HepG2 (cell line): Measurements from ENCODE around the gene MNX1. TPM values are rescaled to one million over a fixed set of nuclear protein-coding genes. Genes with fewer than 3 reads are reported as not detected.

Experiments used
- ATAC-seq: fragments of 200-7000 bp; cut with Tn5 transposase; 3 replicates; pipeline ENCODE4 v1.9.1; 2020; ENCODE audit warnings: mild to moderate bottlenecking, moderate library complexity
- BruUV-seq: library from RNA; stranded (reverse); fragments of 400-500 nt; replicated peaks from 2 replicates; lab custom pipeline; 2021; lab: Mats Ljungman, UMichigan
- CTCF ChIA-PET: fragments of 300-600 bp; formaldehyde crosslinking; extraction: SDS; loops from one replicate; lab custom pipeline; 2021; ENCODE audit warnings: low total read pairs, inconsistent platforms, low intra/inter-chr PET ratio; lab: Yijun Ruan, JAX
- POLR2A ChIA-PET: fragments of 350-600 bp; sonication (Branson Sonifier 250); formaldehyde crosslinking; loops from one replicate; lab custom pipeline; 2020; ENCODE audit warnings: antibody characterized with exemption, inconsistent platforms; lab: Yijun Ruan, JAX
- DNase-seq: peaks from one replicate; pipeline ENCODE4 v3.0.0-alpha.2; 2015; ENCODE audit warnings: low spot score
- FAIRE-seq: peaks from 3 replicates; lab custom pipeline; 2011; peaks lifted over from hg19 to GRCh38; lab: Jason Lieb, UNC
- H2AFZ ChIP-seq: one replicate; pipeline ENCODE4 v1.6.1; 2011; ENCODE audit warnings: low read length, inconsistent platforms
- H3K27ac ChIP-seq: fragments of 300-600 bp; 3 replicates; pipeline ENCODE4 v1.8.0; 2011; ENCODE audit warnings: mixed run types, mild to moderate bottlenecking, mixed read lengths, low read length, inconsistent platforms; ENCODE audit not compliant: insufficient read depth; ENCODE audit errors: extremely low read length
- H3K27me3 ChIP-seq, 2 experiments: fragments of 200-600 bp in 1 of 2; 2 replicates in 1 of 2; 3 replicates in 1 of 2; pipeline versions ENCODE4 v1.6.0 to v1.8.0; 2011; ENCODE audit warnings: low read length in 2 of 2, mild to moderate bottlenecking in 2 of 2, moderate library complexity in 2 of 2, inconsistent platforms in 1 of 2; ENCODE audit not compliant: insufficient read depth in 2 of 2, control insufficient read depth in 1 of 2
- H3K36me3 ChIP-seq, 2 experiments: fragments of 200-600 bp in 1 of 2; replicated peaks in 1 of 2; 2 replicates in 1 of 2; 3 replicates in 1 of 2; pipeline versions ENCODE4 v1.5.1 to v1.8.0; 2011; ENCODE audit warnings: low read length in 2 of 2, inconsistent platforms in 1 of 2; ENCODE audit not compliant: insufficient read depth in 2 of 2, control insufficient read depth in 1 of 2
- H3K4me1 ChIP-seq: 2 replicates; pipeline ENCODE4 v1.5.1; 2012; ENCODE audit warnings: low read length, inconsistent platforms; ENCODE audit not compliant: insufficient read depth
- H3K4me2 ChIP-seq: 2 replicates; pipeline ENCODE4 v1.6.0; 2011; ENCODE audit warnings: low read depth, low read length, inconsistent platforms
- H3K4me3 ChIP-seq, 3 experiments: fragments of 200-600 bp in 1 of 3; sonication (generic), shearing (Covaris generic) in 1 of 3; replicated peaks in 1 of 3; 2 replicates each; pipeline ENCODE4 v1.5.1; 2011 to 2016; ENCODE audit warnings: low read length in 3 of 3, inconsistent platforms in 2 of 3, low read depth in 2 of 3, mild to moderate bottlenecking in 2 of 3, control low read depth in 1 of 3, mixed read lengths in 1 of 3; ENCODE audit not compliant: insufficient read depth in 1 of 3
- H3K79me2 ChIP-seq: one replicate; pipeline ENCODE4 v1.6.1; 2011; ENCODE audit warnings: low read length, inconsistent platforms; ENCODE audit not compliant: insufficient read depth
- H3K9ac ChIP-seq: 2 replicates; pipeline ENCODE4 v1.6.0; 2011; ENCODE audit warnings: mild to moderate bottlenecking, low read depth, low read length, inconsistent platforms; ENCODE audit not compliant: insufficient read depth
- H3K9me3 ChIP-seq: 2 replicates; pipeline ENCODE4 v1.5.1; 2012; ENCODE audit warnings: mild to moderate bottlenecking, low read length
- H4K20me1 ChIP-seq: 2 replicates; pipeline ENCODE4 v1.6.0; 2011; ENCODE audit warnings: inconsistent platforms, mild to moderate bottlenecking, low read length, moderate library complexity; ENCODE audit not compliant: insufficient read depth
- CCAR2 ChIP-seq: fragments of 200-400 bp; formaldehyde crosslinking; optimal IDR thresholded peaks from 2 replicates; pipeline ENCODE3; 2018; ENCODE audit warnings: low read depth, mild to moderate bottlenecking, low read length, moderate library complexity
- ELF3 ChIP-seq: IDR thresholded peaks from 2 replicates; pipeline ENCODE4 v1.6.1; 2016; ENCODE audit warnings: missing genetic modification reagents, missing compliant biosample characterization
- KLF15 ChIP-seq: sonication (generic); formaldehyde crosslinking; IDR thresholded peaks from 2 replicates; pipeline ENCODE4 v1.8.1; 2023; ENCODE audit warnings: borderline replicate concordance, mild to moderate bottlenecking, inconsistent platforms, missing genetic modification reagents, mixed read lengths
- PHB2 ChIP-seq: fragments of 450-650 bp; IDR thresholded peaks from 2 replicates; pipeline ENCODE4 v1.6.1; 2018; ENCODE audit not compliant: partially characterized antibody
- RBM22 ChIP-seq: fragments of 200-400 bp; formaldehyde crosslinking; optimal IDR thresholded peaks from 2 replicates; pipeline ENCODE3; 2017; ENCODE audit warnings: mild to moderate bottlenecking, low read length, moderate library complexity
- RFXAP ChIP-seq: sonication (generic); formaldehyde crosslinking; IDR thresholded peaks from 2 replicates; pipeline ENCODE4 v1.4.0; 2020; ENCODE audit warnings: missing genetic modification reagents, borderline replicate concordance
- SOX13 ChIP-seq, 3 experiments: fragments of 450-650 bp in 1 of 3; sonication (generic) in 1 of 3; formaldehyde crosslinking in 1 of 3; IDR thresholded peaks in 2 of 3; conservative IDR thresholded peaks in 1 of 3; 2 replicates each; pipeline versions ENCODE4 v1.5.0 to v1.6.1; 2016 to 2020; ENCODE audit warnings: antibody characterized with exemption in 1 of 3, mild to moderate bottlenecking in 1 of 3, missing compliant biosample characterization in 1 of 3, missing genetic modification reagents in 1 of 3, moderate library complexity in 1 of 3
- SP5 ChIP-seq: IDR thresholded peaks from 2 replicates; pipeline ENCODE4 v1.6.1; 2016; ENCODE audit warnings: low read depth, borderline replicate concordance
- TBL1XR1 ChIP-seq: fragments of 150-350 bp; IDR thresholded peaks from 2 replicates; pipeline ENCODE4 v1.6.1; 2014; ENCODE audit warnings: borderline replicate concordance, low read length; ENCODE audit not compliant: partially characterized antibody
- TOPORS ChIP-seq: sonication (generic); formaldehyde crosslinking; IDR thresholded peaks from 2 replicates; pipeline ENCODE4 v1.8.0; 2023; ENCODE audit warnings: mild to moderate bottlenecking, missing genetic modification reagents
- ZBTB7B ChIP-seq: sonication (generic); formaldehyde crosslinking; IDR thresholded peaks from 2 replicates; pipeline ENCODE4 v1.4.0; 2020; ENCODE audit warnings: missing genetic modification reagents
- ZFP37 ChIP-seq: sonication (generic); formaldehyde crosslinking; IDR thresholded peaks from 2 replicates; pipeline ENCODE4 v1.4.0; 2020; ENCODE audit warnings: missing genetic modification reagents, borderline replicate concordance
- ZNF260 ChIP-seq: sonication (generic); formaldehyde crosslinking; IDR thresholded peaks from 2 replicates; pipeline ENCODE4 v1.4.0; 2020; ENCODE audit warnings: missing genetic modification reagents, low read depth, mild to moderate bottlenecking, borderline replicate concordance
- ZSCAN31 ChIP-seq: sonication (generic); formaldehyde crosslinking; IDR thresholded peaks from 2 replicates; pipeline ENCODE4 v1.5.0; 2020; ENCODE audit warnings: low read depth, mild to moderate bottlenecking, missing genetic modification reagents
- WGBS: methylation state at CpG from one replicate; pipeline ENCODE4 v1.1.6; 2017; ENCODE audit warnings: low lambda C conversion rate; 5-methylcytosine and 5-hydroxymethylcytosine counted together
- in situ Hi-C: cut with HindIII; loops from 2 replicates; pipeline ENCODE4 v1.10.0; 2017; ENCODE audit warnings: low pct_unique_long_range_greater_than_20kb; ENCODE audit not compliant: extremely low pct_ligation_motif_present
- intact Hi-C: fragments of 100-400 bp; cut with micrococcal nuclease; formaldehyde crosslinking; loops from one replicate; pipeline ENCODE4 v1.10.0; 2022; ENCODE audit not compliant: unreplicated experiment
- polyA plus RNA-seq, 8 experiments: library from polyadenylated mRNA; depleted of rRNA in 3 of 8; stranded (reverse) in 7 of 8; unstranded in 1 of 8; fragments of >200 nt; fragmentation: Illumina TruSeq in 4 of 8; extraction: Trizol in 4 of 8; gene quantifications; 2 replicates each; pipeline versions ENCODE4 v1.2.1 to v1.2.3, GENCODE V29; 2011 to 2016; ENCODE audit warnings: low read depth in 4 of 8, missing spikeins in 1 of 8, mixed read lengths in 1 of 8; ENCODE audit not compliant: insufficient read depth in 1 of 8
- total RNA-seq, 5 experiments: library from RNA; depleted of rRNA; stranded (reverse); fragments of >200 nt; fragmentation: Illumina TruSeq; extraction: Trizol; gene quantifications; 2 replicates each; pipeline ENCODE4 v1.2.3, GENCODE V29; 2016; ENCODE audit warnings: low read depth in 1 of 5
- TF ChIP-seq, protein P1 (sequence below): IDR thresholded peaks from 2 replicates; pipeline ENCODE4 v1.4.0; 2020; ENCODE audit warnings: mild to moderate bottlenecking, missing genetic modification reagents
- TF ChIP-seq, protein P2 (sequence below): sonication (generic); formaldehyde crosslinking; IDR thresholded peaks from 2 replicates; pipeline ENCODE4 v1.4.0; 2020; ENCODE audit warnings: mild to moderate bottlenecking, low read depth, missing genetic modification reagents
- TF ChIP-seq, protein P3 (sequence below): sonication (generic); formaldehyde crosslinking; conservative IDR thresholded peaks from 2 replicates; pipeline ENCODE4 v1.8.0; 2022; ENCODE audit warnings: mild to moderate bottlenecking, moderate library complexity, missing genetic modification reagents

The MNX1 gene
- total and polyA plus RNA-seq, 2 of the 13 experiments (the other 11 are each of a cell fraction or from before 2014, with no cell fraction given): 0.94 to 6.1 TPM

DNA sequence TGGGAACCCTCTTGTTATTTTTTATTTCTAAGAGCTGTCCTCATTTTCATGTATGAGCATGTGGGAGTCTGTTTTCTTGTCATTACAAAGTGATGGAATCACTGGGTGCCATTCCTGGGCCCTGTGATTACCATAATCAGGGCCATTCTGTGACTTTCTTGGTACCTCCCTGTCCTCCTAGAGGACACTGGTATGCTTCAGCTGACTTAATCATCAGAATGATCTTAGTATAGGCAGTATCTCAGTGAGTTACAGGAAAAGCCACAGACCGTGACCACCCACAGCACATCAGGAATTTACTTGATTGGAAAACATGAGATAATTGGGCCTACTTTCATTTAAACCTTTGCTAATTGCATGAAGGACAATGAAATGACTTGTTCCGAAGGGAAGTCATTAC lies 53.7 kb downstream of the MNX1 start:
- no peak overlapping the region for H2AFZ ChIP-seq
- WGBS: 100% methylated on average over 2 of the region's 2 CpGs
- H3K4me1 ChIP-seq: peaks cover 13% of the 10 kb centered on the region
- ChIA-PET POLR2A (no interaction called here), CTCF (no interaction called here)
- no peak overlapping the region for H3K4me2 ChIP-seq
- ATAC-seq: no peak
- H3K9me3 ChIP-seq: no peaks in the 10 kb centered on the region
- H3K79me2 ChIP-seq: peaks cover 22% of the 10 kb centered on the region
- H3K4me3 ChIP-seq: no peak overlapping the region
- in situ Hi-C loops (loop anchor here (25.0 kb wide), 1 partner anchor 306 kb away; no protein-coding TSS in a partner anchor), intact Hi-C loops (no loop called here)
- DNase-seq: no peak
- H4K20me1 ChIP-seq: no peaks in the 10 kb centered on the region; the same call in 1 of the 2 replicates
- H3K27ac ChIP-seq: no peak overlapping the region
- FAIRE-seq: no peak
- no peaks in the 10 kb centered on the region for H3K27me3 ChIP-seq
- H3K36me3 ChIP-seq: peaks cover 37 to 85% of the 10 kb centered on the region in 2 experiments
- BruUV-seq: no TSS peak
- H3K9ac ChIP-seq: no peak overlapping the region
- TF ChIP-seq ELF3 (CRISPR knock-in tag) (no peak), KLF15 (CRISPR knock-in tag) (no peak), ZBTB7B (CRISPR knock-in tag) (no peak), RFXAP (CRISPR knock-in tag) (no peak), ZNF260 (no peak), TBL1XR1 (no peak), CCAR2 (no peak), ZFP37 (CRISPR knock-in tag) (no peak), RBM22 (no peak), SP5 (CRISPR knock-in tag) (no peak), PHB2 (no peak), SOX13 (IDR thresholded peaks at IDR 0.05) (no peak), SOX13 (CRISPR knock-in tag; conservative IDR thresholded peaks at IDR 0.05 in 1 of 2, IDR thresholded peaks at IDR 0.05 in 1 of 2) (no peak), TOPORS (CRISPR knock-in tag) (no peak), ZSCAN31 (CRISPR knock-in tag) (no peak)
- TF ChIP-seq, protein P1, sequence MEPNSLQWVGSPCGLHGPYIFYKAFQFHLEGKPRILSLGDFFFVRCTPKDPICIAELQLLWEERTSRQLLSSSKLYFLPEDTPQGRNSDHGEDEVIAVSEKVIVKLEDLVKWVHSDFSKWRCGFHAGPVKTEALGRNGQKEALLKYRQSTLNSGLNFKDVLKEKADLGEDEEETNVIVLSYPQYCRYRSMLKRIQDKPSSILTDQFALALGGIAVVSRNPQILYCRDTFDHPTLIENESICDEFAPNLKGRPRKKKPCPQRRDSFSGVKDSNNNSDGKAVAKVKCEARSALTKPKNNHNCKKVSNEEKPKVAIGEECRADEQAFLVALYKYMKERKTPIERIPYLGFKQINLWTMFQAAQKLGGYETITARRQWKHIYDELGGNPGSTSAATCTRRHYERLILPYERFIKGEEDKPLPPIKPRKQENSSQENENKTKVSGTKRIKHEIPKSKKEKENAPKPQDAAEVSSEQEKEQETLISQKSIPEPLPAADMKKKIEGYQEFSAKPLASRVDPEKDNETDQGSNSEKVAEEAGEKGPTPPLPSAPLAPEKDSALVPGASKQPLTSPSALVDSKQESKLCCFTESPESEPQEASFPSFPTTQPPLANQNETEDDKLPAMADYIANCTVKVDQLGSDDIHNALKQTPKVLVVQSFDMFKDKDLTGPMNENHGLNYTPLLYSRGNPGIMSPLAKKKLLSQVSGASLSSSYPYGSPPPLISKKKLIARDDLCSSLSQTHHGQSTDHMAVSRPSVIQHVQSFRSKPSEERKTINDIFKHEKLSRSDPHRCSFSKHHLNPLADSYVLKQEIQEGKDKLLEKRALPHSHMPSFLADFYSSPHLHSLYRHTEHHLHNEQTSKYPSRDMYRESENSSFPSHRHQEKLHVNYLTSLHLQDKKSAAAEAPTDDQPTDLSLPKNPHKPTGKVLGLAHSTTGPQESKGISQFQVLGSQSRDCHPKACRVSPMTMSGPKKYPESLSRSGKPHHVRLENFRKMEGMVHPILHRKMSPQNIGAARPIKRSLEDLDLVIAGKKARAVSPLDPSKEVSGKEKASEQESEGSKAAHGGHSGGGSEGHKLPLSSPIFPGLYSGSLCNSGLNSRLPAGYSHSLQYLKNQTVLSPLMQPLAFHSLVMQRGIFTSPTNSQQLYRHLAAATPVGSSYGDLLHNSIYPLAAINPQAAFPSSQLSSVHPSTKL (CRISPR knock-in tag): no peak
- TF ChIP-seq, protein P2, sequence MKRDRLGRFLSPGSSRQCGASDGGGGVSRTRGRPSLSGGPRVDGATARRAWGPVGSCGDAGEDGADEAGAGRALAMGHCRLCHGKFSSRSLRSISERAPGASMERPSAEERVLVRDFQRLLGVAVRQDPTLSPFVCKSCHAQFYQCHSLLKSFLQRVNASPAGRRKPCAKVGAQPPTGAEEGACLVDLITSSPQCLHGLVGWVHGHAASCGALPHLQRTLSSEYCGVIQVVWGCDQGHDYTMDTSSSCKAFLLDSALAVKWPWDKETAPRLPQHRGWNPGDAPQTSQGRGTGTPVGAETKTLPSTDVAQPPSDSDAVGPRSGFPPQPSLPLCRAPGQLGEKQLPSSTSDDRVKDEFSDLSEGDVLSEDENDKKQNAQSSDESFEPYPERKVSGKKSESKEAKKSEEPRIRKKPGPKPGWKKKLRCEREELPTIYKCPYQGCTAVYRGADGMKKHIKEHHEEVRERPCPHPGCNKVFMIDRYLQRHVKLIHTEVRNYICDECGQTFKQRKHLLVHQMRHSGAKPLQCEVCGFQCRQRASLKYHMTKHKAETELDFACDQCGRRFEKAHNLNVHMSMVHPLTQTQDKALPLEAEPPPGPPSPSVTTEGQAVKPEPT (CRISPR knock-in tag): no peak
- TF ChIP-seq, protein P3, sequence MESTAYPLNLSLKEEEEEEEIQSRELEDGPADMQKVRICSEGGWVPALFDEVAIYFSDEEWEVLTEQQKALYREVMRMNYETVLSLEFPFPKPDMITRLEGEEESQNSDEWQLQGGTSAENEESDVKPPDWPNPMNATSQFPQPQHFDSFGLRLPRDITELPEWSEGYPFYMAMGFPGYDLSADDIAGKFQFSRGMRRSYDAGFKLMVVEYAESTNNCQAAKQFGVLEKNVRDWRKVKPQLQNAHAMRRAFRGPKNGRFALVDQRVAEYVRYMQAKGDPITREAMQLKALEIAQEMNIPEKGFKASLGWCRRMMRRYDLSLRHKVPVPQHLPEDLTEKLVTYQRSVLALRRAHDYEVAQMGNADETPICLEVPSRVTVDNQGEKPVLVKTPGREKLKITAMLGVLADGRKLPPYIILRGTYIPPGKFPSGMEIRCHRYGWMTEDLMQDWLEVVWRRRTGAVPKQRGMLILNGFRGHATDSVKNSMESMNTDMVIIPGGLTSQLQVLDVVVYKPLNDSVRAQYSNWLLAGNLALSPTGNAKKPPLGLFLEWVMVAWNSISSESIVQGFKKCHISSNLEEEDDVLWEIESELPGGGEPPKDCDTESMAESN (CRISPR knock-in tag): no peak
